Right renal cortex interstitium (tissue), 3 donors: ENCODE data around the gene PTGR3. TPM values are rescaled to one million over a fixed set of nuclear protein-coding genes. Genes with fewer than 3 reads are reported as not detected.

Experiments
- DNase-seq, 3 donors: peaks; one replicate each; pipeline ENCODE4 v3.0.0-alpha.2; 2013; ENCODE audit warnings: low read depth in 3 of 3, low spot score in 2 of 3
- polyA plus RNA-seq, 3 donors: library from polyadenylated mRNA; unstranded; fragments of 120-200 nt; gene quantifications; one replicate each; pipeline ENCODE4 v1.2.1, GENCODE V29; 2013; ENCODE audit not compliant: insufficient read length in 3 of 3

Gene PTGR3, protein sequence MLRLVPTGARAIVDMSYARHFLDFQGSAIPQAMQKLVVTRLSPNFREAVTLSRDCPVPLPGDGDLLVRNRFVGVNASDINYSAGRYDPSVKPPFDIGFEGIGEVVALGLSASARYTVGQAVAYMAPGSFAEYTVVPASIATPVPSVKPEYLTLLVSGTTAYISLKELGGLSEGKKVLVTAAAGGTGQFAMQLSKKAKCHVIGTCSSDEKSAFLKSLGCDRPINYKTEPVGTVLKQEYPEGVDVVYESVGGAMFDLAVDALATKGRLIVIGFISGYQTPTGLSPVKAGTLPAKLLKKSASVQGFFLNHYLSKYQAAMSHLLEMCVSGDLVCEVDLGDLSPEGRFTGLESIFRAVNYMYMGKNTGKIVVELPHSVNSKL
- 10 to 100 TPM; 43.3 to 44.6 (median 44.5) TPM for polyA plus RNA-seq

DNA sequence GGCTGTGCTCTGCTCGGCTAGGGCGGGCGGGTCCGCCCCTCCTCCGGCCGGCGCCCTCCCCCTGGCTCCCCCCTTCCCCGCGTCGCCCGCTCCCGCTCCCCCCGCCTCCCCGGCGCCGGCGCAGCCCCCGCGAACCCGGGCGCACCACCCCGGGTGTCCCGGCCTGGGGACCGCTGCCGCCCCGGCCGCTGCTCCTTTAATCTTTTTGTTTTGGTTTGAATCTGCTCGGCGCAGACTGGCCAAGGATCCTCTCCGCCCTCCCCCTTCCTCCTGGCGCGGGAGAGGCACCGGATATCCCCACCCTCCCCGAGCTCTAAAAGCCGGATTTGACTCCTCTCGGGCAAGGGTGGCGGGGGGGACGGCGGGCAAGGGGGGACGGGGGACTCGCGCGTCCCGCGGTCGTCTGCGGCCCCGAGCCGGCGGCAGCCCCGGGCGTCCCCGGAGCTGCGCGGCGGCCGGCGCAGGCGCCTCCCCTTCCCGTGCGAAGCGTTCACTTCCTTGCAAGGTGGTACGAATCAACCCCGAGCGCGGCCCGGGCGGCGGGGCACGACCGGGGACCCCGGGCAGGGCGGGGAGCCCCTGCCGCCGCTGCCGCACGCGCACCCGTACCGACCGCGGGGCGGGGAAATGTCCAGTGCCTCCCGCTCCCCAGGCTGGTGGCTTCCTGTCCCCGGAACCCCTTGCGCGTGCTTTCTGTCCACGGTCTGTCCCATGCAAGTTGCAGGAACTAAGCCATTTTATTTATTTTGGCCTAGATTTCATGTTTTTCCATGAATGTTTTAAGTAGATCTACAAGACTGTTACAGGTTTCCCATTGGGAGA, at the start of gene PTGR3:
Gene PTGR3, minus strand, starts transcription at position 11 of the 822 bp plus-strand sequence. CDS start 81 bp downstream, outside the sequence.
- no peak for DNase-seq

DNA sequence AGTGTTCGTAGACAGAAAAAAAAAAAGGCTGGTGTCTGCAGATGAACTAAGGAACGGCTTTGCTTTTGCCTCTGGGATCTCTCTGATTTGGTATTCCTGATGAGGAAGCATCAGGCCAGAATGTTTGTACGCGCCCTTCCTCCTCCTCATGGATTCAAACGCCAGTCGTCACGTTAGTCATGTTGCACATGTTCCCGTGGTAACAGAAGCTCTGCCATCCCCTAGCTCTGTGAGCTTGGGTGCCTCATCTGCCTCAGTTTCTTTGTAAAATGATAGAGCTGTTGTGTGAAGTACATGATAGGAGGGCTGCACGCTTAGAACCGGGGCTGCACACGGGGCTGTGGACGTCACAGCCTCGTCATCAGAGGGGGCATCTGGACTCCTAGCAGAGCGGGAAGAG, 48.7 kb upstream of the PTGR3 start:
- no peak for DNase-seq

DNA sequence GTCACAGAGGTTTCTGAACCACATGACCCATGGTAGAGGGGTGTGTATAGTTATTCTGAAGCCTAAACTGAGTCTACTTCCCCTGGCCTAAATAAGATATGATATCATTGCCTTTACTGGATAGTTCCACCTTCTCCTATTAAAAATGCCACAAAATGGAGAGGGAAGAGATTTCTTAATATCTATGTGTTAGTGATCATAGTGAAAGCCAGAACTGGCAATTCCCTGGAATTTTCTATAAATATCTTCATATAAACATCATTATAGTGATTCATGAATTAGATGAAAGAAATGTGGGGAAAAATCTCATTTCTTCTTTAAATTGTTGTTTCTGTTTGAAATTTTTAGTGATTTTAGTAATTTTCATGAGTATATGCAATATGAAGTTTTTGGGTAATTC, 47.4 kb upstream of the PTGR3 start:
- DNase-seq: no peak

DNA sequence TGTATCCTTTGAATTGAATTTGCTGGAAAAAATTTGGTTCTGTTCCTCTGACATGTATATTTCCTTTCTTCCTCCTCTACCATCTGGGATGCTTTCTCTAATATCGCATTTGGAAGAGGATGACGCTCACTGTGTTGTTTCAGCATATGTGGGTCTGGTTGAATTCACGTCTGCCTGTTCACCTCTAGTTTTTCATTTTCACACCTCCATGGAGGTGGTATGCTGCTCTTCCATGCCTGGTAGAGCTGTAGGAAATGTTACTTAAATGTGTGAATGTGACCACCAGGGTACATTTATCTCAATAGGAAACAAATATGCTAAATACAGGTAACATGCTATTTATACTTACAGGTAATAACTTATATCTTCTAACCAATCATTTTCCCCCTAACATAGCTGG, 46.2 kb upstream of the PTGR3 start:
- DNase-seq: no peak

DNA sequence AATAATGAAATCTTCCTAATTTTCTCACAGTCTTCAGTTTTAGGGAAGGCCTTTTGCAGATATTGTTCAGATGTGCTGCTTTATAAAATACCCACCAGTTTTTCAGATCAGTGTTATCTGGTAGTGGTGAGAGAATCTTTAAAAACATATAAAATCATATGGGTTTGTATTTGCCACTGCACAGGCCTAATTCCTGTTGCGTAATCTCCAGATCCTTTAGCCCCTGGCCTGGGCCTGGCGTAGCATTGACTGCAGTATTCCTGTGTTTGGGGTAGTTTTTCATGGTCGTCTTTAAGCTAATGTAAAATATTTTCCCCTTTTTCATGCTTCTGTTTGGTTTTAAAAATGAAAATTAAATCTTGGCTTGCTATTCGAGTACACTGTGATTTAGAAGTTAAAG, 44.8 kb upstream of the PTGR3 start:
- no peak for DNase-seq

DNA sequence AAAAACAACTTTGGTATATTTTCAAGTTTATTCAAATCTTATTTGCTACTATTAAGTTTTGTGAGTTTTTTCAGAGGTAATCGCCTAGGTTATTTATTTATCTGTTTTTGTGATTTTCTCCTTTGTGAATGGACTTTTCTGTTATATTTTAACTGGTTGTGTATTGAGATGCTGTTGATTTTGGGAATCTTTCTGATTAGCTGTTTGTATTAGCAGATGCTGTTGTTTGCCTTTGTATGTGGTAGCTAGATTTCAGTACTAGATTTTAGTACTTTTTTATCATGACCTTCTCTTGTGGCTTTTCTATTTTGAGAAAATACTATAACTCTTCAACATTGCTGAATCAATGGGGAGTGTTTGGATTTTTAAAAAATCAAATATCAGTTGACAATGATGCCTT, 44.1 kb upstream of the PTGR3 start:
- no peak for DNase-seq

DNA sequence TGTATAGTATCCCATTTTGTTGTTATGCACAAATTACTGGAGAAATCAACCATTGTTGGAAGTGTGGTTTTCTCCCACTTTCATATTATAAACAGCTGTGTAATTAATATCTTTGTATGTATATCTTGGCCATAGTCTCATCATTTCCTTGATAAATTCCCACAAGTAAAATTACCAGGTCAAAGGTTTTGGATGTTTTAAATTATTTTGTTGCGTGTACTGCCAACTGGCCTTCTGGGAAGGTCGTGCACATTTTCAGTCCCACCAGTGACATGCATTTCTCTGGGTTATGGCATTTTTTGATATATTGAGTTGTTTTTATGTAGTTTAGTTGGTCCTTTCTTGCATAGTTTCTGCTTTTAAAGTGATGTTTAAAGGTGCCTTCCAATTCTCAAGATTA, 43.2 kb upstream of the PTGR3 start:
- no peak for DNase-seq

DNA sequence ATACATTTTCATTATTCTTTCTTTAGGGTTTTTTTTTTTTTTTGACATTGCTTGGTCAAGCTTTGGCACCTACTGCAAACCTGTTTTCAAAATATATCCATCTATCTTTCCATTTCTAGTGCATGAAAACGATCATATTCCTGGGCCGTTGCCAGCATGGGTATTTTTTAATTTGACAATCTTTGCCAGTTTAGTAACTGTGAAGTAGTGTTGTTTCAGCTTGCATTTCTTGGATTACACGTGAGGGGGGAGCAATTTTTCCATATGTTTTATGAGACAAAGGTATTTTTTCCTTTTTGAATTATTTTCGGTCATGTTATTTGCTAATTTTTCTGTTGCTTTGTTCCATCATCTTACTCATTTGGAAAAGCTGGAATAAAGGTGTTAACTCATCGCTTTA, 42.5 kb upstream of the PTGR3 start:
- DNase-seq: no peak

DNA sequence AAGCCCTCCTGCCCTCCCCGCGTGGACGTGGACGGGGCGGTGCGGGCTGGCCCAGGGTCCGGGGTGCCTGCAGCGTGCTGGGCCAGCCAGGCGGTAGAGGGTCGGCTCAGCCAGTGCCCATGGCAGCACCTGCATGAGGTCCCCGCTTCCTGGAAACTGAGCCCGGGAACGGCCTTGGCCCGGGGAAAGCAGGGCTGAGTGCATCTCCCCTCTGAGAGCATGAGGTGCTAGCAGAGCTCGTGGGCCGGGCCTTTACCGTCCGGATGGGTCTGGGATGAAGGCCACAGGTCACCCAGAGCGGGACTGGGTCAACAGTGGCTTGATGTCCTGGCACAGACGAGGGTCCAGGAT, 41.5 kb upstream of the PTGR3 start:
- no peak for DNase-seq

DNA sequence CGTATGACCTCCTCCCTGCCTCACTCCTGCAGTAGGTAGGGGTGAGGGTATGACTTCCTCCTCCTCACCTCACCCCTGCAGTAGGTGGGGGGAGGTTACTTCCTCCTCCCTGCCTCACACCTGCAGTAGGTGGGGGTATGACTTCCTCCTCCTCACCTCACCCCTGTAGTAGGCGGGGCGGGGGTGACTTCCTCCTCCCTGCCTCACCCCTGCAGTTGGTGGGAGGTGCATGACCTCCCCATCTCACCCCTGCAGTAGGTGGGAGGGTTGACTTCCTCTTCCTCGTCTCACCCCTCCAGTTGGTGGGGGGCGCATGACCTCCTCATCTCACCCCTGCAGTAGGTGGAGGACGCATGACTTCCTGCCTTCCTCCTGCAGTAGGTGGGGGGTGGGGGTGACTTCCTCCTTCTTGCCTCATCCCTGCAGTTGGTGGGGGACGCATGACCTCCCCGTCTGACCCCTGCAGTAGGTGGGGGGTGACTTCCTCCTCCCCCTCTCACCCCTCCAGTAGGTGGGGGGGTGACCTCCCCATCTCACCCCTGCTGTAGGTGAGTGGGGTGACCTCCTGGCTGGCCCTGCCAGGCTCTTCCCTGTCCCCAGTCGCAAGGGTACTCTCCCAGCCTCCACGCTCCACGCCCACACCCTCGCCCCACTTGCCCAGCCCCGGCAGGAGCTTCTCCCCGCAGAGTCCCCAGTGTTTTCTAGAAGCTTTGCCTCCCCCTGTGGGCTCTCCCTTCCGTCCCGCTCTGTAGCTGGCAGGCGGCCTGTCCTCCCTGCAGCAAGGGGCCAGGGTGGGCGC, 40.9 kb upstream of the PTGR3 start:
- no peak for DNase-seq

DNA sequence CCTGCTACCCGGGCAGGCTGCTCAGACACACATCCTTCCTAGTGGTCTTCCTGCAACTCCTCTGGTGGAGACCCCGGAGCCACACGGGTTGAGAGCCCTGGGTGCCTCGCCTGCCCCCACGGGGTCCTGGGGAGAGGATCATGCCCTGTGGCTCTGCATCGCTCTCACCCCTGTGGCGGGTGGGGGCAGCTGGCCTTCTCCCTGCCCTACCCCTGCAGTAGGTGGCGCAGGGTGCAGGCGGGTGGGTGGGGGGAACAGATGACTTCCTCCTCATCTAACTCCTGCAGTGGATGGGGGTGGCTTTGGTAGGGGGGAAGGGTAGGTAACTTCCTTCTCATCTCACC, 40.2 kb upstream of the PTGR3 start:
- DNase-seq: no peak

DNA sequence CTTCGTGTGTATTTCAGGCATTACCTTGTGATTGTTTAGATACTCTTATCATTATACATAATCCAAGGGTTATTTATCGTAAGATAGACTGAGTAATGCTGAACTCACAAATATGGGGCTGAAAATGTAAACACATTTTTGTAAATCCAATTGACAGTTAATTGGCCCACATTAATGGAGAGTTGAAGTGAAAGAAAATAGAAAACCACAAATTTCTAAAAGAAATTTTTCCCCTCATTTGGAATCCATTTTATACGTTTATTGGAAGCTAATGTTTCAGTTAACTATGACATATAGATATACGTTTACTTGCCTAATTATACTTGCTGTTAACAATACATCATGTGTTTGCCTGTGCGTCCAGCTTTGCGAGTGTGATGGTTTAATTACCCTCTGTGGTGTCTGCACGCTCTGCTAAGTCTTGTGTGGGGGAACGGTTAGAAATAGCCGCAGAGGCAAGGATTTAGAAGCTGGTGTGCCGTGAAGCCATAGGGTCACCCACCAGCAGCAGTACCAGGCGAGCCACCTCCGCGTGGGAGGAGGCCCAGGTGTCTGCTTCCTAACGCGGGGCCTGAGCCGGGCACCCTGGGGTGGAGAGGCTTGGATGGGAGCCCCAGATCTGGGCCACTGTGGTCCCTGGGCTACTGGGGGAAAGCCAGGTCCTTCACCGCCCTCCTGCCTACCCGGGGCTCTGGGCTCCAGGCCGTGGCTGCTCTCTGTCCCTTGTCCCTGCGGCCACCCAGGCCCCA, 39.7 kb upstream of the PTGR3 start:
- DNase-seq: no peak

DNA sequence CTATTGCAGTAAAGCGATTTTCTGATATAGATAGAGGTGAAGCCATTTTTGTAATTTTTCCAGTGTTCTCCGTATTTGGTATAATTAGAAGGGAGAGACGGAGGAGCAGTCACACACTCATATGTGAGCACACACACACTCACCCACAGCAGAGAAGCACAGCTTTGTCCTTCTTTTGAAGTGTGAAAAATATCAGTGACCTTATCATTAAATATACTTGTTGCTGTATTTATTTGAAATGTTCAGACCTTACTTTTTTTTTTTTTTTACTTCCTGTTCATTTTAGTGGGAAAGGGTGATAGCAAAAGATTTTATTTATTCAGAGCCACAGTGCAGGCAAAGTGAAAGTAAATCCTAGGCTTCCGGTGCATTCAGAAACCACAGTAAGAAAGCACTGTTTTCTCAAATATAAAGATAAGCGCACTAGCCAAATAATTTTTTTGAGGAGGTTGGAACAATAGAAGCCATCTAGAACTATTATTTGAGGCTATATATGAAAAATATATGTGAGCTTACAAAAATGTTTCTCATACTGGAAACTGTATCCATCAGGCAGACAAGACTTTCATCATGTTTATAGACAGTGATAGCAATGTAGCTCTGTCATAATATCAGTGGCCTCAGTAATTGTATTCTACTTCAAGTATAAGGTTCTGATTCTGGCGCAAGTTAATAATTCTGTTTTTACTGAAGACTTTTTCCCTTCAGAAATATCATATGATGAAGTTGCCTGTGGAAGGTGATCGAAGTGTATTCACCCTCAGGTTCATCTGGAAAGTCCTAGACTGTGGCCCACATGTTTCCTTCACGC, 38.9 kb upstream of the PTGR3 start:
- DNase-seq: no peak

DNA sequence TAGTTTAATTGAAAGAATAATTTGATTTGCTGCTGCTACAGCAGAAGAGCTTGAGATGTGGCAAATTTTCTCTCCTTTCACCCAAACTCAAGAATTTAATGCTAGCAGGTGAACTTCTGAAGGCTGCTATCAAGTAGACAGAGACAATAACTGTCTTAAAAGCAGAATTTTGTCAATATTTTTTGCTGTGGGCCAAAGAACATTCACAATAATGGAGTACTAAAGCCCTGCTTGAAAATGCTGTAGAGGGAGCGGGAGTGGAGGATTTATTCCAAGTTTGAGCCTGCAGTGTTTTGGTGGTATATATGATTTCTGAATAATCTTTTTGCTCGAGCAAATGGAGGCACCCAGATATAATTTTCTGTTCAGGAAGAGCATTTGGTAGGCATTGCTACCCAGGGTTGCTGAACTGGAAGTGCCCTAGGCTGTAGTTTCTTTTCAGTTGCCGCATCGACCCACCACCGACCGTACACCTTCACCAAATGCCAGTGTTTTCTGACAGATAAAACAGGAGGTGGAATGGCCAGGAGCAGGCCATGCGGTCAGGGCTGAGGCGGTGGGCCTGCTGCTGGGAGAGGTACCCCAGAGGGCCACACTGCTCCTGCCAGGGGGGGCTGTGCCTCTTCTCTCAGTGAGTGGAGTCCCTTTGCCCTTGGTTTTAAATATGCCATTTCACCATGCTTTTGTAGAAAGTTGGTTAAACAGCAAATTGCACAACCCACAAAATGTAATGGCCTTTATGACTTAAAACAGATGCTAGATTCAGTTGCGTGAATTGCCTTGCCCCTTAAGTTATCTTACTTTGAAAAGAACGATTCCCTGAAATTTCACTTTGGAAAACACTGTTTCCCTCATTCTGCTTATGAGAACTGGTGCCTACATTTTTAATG, 38.0 kb upstream of the PTGR3 start:
- DNase-seq: no peak

DNA sequence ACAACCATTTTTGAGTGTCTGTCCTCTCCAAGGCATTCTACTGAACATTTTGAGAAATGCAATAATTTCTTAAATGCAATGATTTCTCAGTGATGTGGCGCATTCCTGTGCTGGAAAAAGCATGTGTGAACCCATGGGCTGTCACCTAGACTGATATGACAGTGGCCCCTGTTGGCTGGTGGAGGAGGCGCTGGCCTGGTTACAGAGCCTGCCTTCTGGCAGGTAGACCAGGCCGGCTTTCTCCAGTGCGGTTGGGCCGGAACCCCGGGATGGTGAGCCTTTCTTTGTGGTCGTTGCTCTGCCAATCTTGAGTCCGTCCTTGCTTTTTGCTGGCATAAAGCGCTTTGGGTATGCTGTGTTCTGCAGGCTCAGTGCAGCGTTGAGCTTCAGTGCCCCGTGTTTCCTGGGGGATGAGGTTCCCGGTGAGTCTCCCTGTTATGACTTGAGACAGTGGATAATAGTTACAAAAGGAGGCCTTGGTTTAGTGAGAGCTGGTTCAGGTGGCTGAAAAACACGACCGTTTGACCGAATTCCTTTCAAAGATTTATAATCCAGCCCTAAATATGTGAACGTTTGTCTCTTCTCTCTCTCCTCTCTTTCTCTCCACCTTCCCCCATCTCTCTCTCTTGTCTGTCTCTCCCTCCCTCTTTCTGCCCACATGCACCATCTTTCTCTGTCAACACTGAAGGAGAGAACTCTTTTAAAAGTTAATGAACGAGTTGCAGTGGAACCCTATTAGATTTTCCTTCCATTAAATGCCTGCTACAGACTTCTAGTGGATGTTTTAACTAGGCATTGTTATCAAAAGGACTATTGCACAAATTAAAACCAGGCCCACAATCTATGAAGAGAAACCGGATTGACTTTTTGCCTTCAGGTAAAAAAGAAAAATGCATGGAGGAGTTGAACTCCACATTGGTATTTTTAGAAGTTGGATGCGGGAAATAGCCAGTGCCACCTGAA, 35.7 kb upstream of the PTGR3 start:
- DNase-seq: no peak

DNA sequence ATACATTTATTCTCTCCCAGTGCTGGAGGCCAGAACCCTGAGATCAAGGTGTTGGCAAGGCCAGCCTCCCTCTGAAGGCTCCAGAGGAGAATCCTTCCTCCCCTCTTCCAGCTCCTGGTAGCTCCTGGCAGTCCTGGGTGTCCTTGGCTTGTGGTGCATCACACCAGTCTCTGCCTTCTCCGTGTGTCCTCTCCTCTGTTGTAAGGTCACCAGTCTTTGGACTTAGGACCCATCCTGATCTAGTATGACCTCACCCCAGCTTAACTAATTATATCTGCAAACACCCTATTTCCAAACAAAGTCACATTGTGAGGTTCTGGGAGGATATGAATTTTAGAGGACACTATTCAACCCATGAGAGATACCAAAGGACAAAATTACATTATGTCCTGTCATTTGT, 32.8 kb upstream of the PTGR3 start:
- DNase-seq: no peak

DNA sequence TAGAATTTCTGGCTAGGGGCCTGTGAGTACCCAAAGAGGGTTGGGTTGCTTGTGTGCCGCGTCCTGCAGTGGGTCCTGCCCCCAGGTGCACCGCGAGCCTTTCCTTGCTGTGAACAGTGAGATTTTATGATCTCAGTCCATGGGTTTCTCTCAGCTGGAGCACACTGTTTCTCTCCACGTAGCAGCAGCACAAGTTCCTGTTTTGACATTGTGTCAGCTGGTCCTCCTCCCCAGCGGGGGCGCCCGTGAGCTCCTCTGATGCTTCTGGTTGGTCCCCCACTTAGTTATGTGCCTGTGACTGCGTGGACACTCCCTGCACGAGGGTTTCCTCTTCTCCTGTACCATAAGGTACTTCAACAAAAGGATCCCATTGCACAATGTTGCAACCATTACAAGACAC, 31.5 kb upstream of the PTGR3 start:
- no peak for DNase-seq

DNA sequence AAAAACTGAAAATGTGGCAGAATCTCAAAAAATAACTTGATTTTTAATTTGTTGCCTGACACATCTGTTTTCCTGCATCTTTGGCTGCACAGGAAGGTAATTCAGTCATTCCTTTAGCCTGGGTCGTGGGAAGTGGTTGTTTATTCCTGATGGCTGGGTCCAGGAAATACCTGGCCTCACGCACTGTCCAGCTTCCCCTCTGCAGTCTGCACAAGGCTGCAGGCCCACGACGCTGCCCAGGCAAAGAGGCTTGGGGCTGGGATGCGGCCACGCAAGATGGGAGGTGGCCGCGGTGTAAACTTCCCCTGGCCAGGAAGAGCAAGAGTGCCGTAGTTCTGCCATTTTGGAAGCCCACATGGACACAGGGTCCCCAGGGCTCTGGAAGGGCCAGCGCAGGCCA, 29.8 kb upstream of the PTGR3 start:
- no peak for DNase-seq
